ENCODE results near the gene ERI3. TPM values are rescaled to one million over a fixed set of nuclear protein-coding genes. Genes with fewer than 3 reads are reported as not detected.
A peak's percentile ranks its signal among the peaks of the same experiment; 100 is the strongest.

The ERI3 gene
- total and polyA plus RNA-seq, 9 of the 15 experiments (the other 6 are each of a cell fraction or from before 2014, with no cell fraction given): 47.8 to 93.4 (median 67.2) TPM

- Histone ChIP-seq H4K20me1 (replicated peaks; ENCODE audit: control insufficient read depth, insufficient read depth, low read length) (0 out of 2 replicates have a peak, but pooled peaks cover 2% of the 10 kb centered on the region), H3K9me3 (replicated peaks; ENCODE audit: control insufficient read depth, insufficient read depth, low read depth, low read length) (no peaks in the 10 kb centered on the region), H3K4me3 (no peak overlapping the region), H3K79me2 (ENCODE audit: control insufficient read depth, insufficient read depth, low read length) (no peaks in the 10 kb centered on the region), H2AFZ (ENCODE audit: low read depth, low read length) (no peak overlapping the region), H3K9ac (ENCODE audit: insufficient read depth in 1 of 2, low read depth in 2 of 2, low read length in 2 of 2) (no peak overlapping the region), H3K4me1 (replicated peaks in 1 of 2; ENCODE audit: control insufficient read depth in 2 of 2, insufficient read depth in 2 of 2, low read length in 2 of 2) (no peaks in the 10 kb centered on the region), H3K27ac (ENCODE audit: extremely low read depth, low read depth, low read length) (no peak overlapping the region), H3K4me2 (ENCODE audit: insufficient read depth, low read length) (no peak overlapping the region), H3K9me1 (ENCODE audit: control insufficient read depth, insufficient read depth, low read length) (no peaks in the 10 kb centered on the region), H3K27me3 (ENCODE audit: control insufficient read depth in 2 of 2, insufficient read depth in 2 of 2, low read length in 2 of 2) (no peaks in the 10 kb centered on the region), H3K36me3 (ENCODE audit: control insufficient read depth, insufficient read depth, low read length) (peaks cover 57% of the 10 kb centered on the region)
- intact Hi-C loops (cut with micrococcal nuclease) (no loop called here), in situ Hi-C loops (cut with MboI) (no loop called here)
- POLR2A ChIA-PET: interaction anchor here (1.5 kb wide), 1 partner anchor 15 kb away, joined by 3 read pairs; no protein-coding TSS in a partner anchor
- no peak for ATAC-seq
- CTCF ChIA-PET (ENCODE audit: low intra/inter-chr PET ratio): no interaction called here
- no TSS peak for BruUV-seq (replicated peaks)
- TF ChIP-seq TEAD1 (CRISPR knock-in tag; IDR thresholded peaks at IDR 0.05): no peak
- FAIRE-seq: no peak
- no peak for DNase-seq (ENCODE audit: extremely low read depth in 1 of 4, low spot score in 3 of 4)
- WGBS (ENCODE audit: insufficient coverage, low coverage, missing lambda C conversion rate): 77% methylated on average over 3 of the region's 3 CpGs
Observed at GRCh38 chr1:44283524-44284173, 71.4 kb downstream of the ERI3 start.

DNA sequence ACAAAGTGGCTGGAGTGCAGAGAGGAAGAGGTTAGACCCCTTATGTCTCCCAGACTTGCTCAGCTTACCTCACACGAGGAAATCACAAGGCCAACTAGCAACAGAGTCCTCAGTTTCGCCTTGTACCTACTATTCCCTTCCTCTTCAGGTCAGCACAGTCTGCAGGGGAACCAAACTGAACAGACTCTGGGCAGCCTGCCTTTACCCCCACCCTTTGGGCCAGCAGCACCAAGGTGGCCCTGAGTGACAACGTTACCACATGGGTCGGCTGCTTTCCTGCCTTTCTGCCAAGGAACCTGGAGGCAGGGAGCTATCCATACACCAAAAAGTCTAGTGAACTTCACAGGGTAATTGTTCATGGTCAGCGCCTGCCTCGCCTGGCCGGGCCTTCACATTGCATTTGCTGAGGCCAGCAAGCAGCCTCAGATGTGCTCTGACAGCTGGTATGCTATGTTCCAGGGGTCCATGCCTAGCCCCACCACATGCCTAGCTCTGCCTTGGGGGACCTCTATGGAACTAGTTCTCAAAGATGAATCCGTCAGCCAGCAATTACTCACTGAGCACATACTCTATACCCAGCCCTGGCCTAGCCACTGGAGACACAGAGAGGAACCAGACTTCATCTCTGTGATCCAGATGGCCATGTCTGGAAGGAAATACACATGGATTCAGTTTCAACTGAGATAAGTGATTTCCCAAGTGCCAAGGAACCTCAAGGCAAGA, 72.2 kb downstream of the ERI3 start:
- ChIA-PET CTCF (ENCODE audit: low intra/inter-chr PET ratio) (interaction anchor here (0.5 kb wide), 1 partner anchor 301 kb away, joined by 3 read pairs; no protein-coding TSS in a partner anchor), POLR2A (interaction anchor here (0.5 to 1.1 kb wide), 3 partner anchors 14 to 429 kb away, joined by 3 to 4 read pairs (median 3); no protein-coding TSS in a partner anchor)
- no peak for DNase-seq (ENCODE audit: extremely low read depth in 1 of 4, low spot score in 3 of 4)
- Histone ChIP-seq H3K9me3 (replicated peaks; ENCODE audit: control insufficient read depth, insufficient read depth, low read depth, low read length) (no peaks in the 10 kb centered on the region), H3K27me3 (ENCODE audit: control insufficient read depth in 2 of 2, insufficient read depth in 2 of 2, low read length in 2 of 2) (no peaks in the 10 kb centered on the region), H3K79me2 (ENCODE audit: control insufficient read depth, insufficient read depth, low read length) (no peaks in the 10 kb centered on the region), H2AFZ (ENCODE audit: low read depth, low read length) (no peak overlapping the region), H3K9me1 (ENCODE audit: control insufficient read depth, insufficient read depth, low read length) (no peaks in the 10 kb centered on the region), H3K4me3 (no peak overlapping the region), H3K4me1 (replicated peaks in 1 of 2; ENCODE audit: control insufficient read depth in 2 of 2, insufficient read depth in 2 of 2, low read length in 2 of 2) (no peaks in the 10 kb centered on the region), H3K36me3 (ENCODE audit: control insufficient read depth, insufficient read depth, low read length) (peaks cover 50% of the 10 kb centered on the region), H4K20me1 (replicated peaks; ENCODE audit: control insufficient read depth, insufficient read depth, low read length) (0 out of 2 replicates have a peak, but pooled peaks cover 2% of the 10 kb centered on the region), H3K9ac (ENCODE audit: insufficient read depth in 1 of 2, low read depth in 2 of 2, low read length in 2 of 2) (0 out of 4 replicates have a peak overlapping the region, but pooled peaks of 1 of the 2 experiments have one; percentile 31), H3K4me2 (ENCODE audit: insufficient read depth, low read length) (no peak overlapping the region), H3K27ac (ENCODE audit: extremely low read depth, low read depth, low read length) (no peak overlapping the region)
- FAIRE-seq: no peak
- ATAC-seq: no peak
- in situ Hi-C loops (cut with MboI) (no loop called here), intact Hi-C loops (cut with micrococcal nuclease) (no loop called here)
- 89% methylated on average over 8 of the region's 8 CpGs for WGBS (ENCODE audit: insufficient coverage, low coverage, missing lambda C conversion rate)
- BruUV-seq (replicated peaks): no TSS peak
- TF ChIP-seq, protein P1, sequence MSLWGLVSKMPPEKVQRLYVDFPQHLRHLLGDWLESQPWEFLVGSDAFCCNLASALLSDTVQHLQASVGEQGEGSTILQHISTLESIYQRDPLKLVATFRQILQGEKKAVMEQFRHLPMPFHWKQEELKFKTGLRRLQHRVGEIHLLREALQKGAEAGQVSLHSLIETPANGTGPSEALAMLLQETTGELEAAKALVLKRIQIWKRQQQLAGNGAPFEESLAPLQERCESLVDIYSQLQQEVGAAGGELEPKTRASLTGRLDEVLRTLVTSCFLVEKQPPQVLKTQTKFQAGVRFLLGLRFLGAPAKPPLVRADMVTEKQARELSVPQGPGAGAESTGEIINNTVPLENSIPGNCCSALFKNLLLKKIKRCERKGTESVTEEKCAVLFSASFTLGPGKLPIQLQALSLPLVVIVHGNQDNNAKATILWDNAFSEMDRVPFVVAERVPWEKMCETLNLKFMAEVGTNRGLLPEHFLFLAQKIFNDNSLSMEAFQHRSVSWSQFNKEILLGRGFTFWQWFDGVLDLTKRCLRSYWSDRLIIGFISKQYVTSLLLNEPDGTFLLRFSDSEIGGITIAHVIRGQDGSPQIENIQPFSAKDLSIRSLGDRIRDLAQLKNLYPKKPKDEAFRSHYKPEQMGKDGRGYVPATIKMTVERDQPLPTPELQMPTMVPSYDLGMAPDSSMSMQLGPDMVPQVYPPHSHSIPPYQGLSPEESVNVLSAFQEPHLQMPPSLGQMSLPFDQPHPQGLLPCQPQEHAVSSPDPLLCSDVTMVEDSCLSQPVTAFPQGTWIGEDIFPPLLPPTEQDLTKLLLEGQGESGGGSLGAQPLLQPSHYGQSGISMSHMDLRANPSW (CRISPR knock-in tag; IDR thresholded peaks at IDR 0.05): no peak
- TF ChIP-seq MBD2 (IDR thresholded peaks at IDR 0.05; ENCODE audit: borderline replicate concordance, low read depth) (no peak), RFX7 (CRISPR knock-in tag; IDR thresholded peaks at IDR 0.05) (no peak)
